WTC11 (cell line): ENCODE results near the gene TIGIT.

Experiments used
- CREM ChIP-seq: sonication (generic); formaldehyde crosslinking; IDR thresholded peaks from 2 replicates; pipeline ENCODE4 v1.8.1; 2022; ENCODE audit warnings: mild to moderate bottlenecking, missing genetic modification reagents, moderate library complexity
- ZNF121 ChIP-seq: sonication (generic); formaldehyde crosslinking; IDR thresholded peaks from 2 replicates; pipeline ENCODE4 v1.8.0; 2023; ENCODE audit warnings: missing genetic modification reagents
- ZNF138 ChIP-seq: sonication (generic); formaldehyde crosslinking; conservative IDR thresholded peaks from 2 replicates; pipeline ENCODE4 v1.8.1; 2022; ENCODE audit warnings: mild to moderate bottlenecking, moderate library complexity, missing genetic modification reagents
- TF ChIP-seq, protein P1 (sequence below): fragments of 200-600 bp; IDR thresholded peaks from 2 replicates; pipeline ENCODE4 v1.8.0; 2022; ENCODE audit warnings: antibody characterized with exemption
- TF ChIP-seq, protein P2 (sequence below): sonication (generic); formaldehyde crosslinking; IDR thresholded peaks from 2 replicates; pipeline ENCODE4 v1.8.1; 2023; ENCODE audit warnings: mild to moderate bottlenecking, missing genetic modification reagents
- TF ChIP-seq, protein P3 (sequence below): sonication (generic); formaldehyde crosslinking; IDR thresholded peaks from 2 replicates; pipeline ENCODE4 v1.8.0; 2022; ENCODE audit warnings: mild to moderate bottlenecking, missing genetic modification reagents
- TF ChIP-seq, protein P4 (sequence below): sonication (generic); formaldehyde crosslinking; IDR thresholded peaks from 2 replicates; pipeline ENCODE4 v1.8.1; 2023; ENCODE audit warnings: mild to moderate bottlenecking, missing genetic modification reagents, moderate library complexity
- TF ChIP-seq, protein P5 (sequence below): fragments of 250-450 bp; sonication (Bioruptor Pico); IDR thresholded peaks from 2 replicates; pipeline ENCODE4 v1.9.0; 2021; ENCODE audit warnings: mild to moderate bottlenecking
- TF ChIP-seq, protein P6 (sequence below): sonication (generic); formaldehyde crosslinking; IDR thresholded peaks from 2 replicates; pipeline ENCODE4 v1.8.0; 2022; ENCODE audit warnings: mild to moderate bottlenecking, missing genetic modification reagents

DNA sequence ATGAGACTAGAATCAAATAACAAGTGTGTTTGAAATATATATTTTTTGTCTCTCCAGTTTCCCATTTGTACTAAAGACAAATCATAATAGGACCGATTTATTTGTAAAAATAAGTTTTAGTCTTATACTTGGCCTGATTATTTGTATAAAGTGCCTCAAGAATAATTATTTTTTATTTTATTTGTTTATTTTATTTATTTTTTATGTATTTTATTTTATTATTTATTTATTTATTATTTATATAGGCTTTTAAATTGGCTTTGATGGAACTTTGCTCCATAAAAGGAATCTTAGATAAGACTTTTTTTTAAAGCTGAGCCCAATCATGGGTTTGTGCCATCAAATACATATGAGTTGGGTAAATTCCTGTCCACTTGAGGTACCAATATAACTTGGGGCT, 34.3 kb upstream of the TIGIT start:
- TF ChIP-seq, protein P1, sequence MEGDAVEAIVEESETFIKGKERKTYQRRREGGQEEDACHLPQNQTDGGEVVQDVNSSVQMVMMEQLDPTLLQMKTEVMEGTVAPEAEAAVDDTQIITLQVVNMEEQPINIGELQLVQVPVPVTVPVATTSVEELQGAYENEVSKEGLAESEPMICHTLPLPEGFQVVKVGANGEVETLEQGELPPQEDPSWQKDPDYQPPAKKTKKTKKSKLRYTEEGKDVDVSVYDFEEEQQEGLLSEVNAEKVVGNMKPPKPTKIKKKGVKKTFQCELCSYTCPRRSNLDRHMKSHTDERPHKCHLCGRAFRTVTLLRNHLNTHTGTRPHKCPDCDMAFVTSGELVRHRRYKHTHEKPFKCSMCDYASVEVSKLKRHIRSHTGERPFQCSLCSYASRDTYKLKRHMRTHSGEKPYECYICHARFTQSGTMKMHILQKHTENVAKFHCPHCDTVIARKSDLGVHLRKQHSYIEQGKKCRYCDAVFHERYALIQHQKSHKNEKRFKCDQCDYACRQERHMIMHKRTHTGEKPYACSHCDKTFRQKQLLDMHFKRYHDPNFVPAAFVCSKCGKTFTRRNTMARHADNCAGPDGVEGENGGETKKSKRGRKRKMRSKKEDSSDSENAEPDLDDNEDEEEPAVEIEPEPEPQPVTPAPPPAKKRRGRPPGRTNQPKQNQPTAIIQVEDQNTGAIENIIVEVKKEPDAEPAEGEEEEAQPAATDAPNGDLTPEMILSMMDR: no peak
- TF ChIP-seq, protein P2, sequence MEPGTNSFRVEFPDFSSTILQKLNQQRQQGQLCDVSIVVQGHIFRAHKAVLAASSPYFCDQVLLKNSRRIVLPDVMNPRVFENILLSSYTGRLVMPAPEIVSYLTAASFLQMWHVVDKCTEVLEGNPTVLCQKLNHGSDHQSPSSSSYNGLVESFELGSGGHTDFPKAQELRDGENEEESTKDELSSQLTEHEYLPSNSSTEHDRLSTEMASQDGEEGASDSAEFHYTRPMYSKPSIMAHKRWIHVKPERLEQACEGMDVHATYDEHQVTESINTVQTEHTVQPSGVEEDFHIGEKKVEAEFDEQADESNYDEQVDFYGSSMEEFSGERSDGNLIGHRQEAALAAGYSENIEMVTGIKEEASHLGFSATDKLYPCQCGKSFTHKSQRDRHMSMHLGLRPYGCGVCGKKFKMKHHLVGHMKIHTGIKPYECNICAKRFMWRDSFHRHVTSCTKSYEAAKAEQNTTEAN (CRISPR knock-in tag): no peak
- no peak for TF ChIP-seq ZNF138 (CRISPR knock-in tag)
- TF ChIP-seq, protein P3, sequence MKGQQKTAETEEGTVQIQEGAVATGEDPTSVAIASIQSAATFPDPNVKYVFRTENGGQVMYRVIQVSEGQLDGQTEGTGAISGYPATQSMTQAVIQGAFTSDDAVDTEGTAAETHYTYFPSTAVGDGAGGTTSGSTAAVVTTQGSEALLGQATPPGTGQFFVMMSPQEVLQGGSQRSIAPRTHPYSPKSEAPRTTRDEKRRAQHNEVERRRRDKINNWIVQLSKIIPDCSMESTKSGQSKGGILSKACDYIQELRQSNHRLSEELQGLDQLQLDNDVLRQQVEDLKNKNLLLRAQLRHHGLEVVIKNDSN (CRISPR knock-in tag): no peak
- TF ChIP-seq, protein P4, sequence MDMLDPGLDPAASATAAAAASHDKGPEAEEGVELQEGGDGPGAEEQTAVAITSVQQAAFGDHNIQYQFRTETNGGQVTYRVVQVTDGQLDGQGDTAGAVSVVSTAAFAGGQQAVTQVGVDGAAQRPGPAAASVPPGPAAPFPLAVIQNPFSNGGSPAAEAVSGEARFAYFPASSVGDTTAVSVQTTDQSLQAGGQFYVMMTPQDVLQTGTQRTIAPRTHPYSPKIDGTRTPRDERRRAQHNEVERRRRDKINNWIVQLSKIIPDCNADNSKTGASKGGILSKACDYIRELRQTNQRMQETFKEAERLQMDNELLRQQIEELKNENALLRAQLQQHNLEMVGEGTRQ (CRISPR knock-in tag): no peak
- no peak for TF ChIP-seq CREM (CRISPR knock-in tag)
- TF ChIP-seq, protein P5, sequence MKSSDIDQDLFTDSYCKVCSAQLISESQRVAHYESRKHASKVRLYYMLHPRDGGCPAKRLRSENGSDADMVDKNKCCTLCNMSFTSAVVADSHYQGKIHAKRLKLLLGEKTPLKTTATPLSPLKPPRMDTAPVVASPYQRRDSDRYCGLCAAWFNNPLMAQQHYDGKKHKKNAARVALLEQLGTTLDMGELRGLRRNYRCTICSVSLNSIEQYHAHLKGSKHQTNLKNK (CRISPR knock-in tag): no peak
- TF ChIP-seq, protein P6, sequence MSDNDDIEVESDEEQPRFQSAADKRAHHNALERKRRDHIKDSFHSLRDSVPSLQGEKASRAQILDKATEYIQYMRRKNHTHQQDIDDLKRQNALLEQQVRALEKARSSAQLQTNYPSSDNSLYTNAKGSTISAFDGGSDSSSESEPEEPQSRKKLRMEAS (CRISPR knock-in tag): no peak
- TF ChIP-seq ZNF121 (CRISPR knock-in tag): no peak
